GM12873 (cell line): ENCODE data around the gene ARSG.

Source experiments
- TF ChIP-seq, protein P1 (sequence below): IDR thresholded peaks from 2 replicates; pipeline ENCODE4 v1.5.1; 2012; ENCODE audit warnings: low read depth, mild to moderate bottlenecking, moderate library complexity, low read length, control low read depth; ENCODE audit not compliant: insufficient read depth; ENCODE audit errors: missing control alignments

The ARSG gene

DNA sequence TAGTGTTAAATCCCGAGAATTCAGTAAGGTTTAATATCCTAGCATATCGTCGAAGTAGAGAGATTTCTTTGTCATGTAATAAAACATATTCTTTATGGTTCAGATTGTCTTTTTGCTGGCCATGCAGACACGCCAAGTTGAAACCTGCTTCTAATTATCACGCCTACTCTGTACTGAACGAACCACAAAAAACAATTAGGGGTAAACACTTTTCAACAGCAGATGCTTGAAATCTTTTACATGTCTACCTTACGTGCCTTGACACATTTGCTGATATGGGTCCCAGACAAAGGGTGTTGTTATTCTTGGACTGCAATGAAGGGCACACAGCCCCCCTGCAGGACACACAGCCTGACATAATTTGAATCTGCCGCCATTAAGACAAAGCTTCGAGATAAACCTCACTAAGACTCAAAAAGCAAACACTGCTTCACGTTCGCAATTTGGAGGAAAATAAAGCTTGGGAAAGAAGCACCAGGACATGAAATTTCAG lies 152.7 kb downstream of the ARSG start:
- TF ChIP-seq, protein P1, sequence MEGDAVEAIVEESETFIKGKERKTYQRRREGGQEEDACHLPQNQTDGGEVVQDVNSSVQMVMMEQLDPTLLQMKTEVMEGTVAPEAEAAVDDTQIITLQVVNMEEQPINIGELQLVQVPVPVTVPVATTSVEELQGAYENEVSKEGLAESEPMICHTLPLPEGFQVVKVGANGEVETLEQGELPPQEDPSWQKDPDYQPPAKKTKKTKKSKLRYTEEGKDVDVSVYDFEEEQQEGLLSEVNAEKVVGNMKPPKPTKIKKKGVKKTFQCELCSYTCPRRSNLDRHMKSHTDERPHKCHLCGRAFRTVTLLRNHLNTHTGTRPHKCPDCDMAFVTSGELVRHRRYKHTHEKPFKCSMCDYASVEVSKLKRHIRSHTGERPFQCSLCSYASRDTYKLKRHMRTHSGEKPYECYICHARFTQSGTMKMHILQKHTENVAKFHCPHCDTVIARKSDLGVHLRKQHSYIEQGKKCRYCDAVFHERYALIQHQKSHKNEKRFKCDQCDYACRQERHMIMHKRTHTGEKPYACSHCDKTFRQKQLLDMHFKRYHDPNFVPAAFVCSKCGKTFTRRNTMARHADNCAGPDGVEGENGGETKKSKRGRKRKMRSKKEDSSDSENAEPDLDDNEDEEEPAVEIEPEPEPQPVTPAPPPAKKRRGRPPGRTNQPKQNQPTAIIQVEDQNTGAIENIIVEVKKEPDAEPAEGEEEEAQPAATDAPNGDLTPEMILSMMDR = no peak

DNA sequence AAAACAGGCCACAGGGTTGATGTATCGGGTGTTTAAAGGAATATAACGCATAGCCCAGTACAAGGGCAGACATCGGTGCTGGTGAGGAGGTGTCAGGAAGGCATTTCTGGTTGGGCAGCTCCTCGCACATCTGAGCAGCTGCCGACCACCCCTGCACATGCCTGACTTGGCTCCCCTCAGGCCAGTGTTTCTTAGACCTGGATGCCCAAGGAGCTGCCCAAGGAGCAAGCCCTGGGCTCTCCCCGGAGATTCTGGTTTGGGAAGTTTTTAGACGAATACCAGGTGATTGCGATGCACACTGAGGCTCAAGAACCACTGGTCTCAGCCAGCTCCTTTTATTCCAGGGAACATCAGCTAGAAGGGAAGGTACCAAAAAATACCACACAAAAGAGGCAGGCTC lies 154.4 kb downstream of the ARSG start:
- TF ChIP-seq, protein P1 = no peak

DNA sequence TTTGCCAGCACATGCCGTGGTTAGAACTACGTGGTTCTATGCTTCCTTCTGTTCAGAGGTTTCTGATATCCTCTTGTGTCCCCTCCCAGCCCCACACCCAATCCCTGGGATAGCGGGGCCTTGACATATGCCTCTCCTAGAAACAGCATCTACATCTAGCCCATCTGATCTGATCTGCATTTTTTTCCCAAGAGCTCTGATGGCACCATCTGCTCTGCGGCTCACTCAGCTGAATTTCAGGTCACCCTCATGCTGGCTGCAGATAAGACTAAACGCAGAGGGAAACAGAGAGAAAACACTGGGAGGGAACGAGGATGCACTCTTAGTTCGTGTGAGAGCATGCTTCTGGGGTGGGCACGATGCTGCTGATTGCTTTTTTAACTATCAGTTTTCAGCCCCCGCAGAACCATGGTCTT lies 155.3 kb downstream of the ARSG start:
- TF ChIP-seq, protein P1 = no peak

DNA sequence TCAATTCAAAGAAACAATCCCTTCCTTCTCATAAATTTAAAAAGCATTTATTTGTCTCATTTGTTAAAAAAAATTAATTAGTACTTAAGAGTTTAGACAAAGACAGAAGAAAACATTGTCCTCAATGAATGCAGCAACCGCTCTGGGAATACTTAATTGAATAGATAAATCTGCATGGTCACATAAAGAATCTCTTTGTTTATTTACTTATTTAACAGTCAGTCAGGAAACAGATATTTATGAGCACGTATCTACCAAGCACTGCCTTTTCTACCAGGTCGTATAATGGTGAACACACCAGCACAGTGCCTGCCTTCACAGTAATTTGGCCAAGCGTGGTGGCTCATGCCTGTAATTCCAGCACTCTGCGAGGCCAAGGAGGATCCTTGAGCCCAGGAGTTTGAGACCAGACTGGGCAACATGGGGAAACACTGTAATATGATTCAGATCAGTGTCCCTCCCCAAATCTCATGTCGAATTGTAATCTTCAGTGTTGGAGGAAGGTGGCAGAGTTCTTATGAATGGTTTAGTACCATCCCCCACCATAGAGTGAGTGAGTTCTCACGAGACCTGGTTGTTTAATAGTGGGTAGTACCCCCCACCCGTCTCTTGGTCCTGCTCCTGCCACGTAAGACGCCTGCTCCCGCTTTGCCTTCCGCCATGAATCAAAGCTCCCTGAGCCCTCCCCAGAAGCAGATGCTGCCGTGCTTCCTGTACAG lies 157.9 kb downstream of the ARSG start:
- TF ChIP-seq, protein P1 = no peak

DNA sequence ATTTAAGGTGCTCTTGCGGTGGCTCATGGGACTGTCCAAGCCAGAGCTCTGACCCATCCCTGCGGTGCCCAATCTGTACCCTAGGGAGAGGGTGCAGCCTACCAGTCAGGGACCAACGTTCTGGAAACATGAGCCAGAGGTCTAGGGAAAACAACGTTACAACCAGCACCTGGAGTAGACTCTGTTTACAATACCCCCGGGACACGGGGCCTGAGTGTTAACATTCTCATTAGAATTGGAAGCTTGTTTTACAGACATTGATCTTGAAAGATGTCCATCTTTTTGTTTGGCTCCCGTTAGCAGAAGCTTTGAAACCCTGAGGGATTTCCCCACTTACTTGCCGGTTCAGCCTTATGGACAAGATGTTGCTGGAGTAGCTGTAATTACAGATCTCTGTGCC lies 159.1 kb downstream of the ARSG start:
- TF ChIP-seq, protein P1 = no peak

DNA sequence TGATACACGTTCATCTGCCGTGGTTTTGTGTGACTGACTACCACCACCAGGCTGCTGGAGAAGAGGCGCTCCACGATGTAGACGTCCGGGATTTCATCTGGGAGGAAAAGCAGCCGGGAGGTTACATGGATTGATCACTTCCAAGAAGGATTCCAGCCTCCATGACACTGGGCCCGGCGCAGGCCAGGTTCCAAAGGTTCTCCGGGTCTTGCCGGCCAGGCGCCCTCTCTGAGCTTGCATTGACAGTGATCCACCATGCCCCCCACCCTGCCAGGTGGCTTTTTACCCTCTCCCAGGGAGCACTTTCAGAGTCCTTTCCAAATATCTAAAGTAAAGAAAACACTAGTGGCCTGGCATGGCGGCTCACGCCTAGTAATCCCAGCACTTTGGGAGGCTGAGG lies 159.5 kb downstream of the ARSG start:
- TF ChIP-seq, protein P1 = no peak

DNA sequence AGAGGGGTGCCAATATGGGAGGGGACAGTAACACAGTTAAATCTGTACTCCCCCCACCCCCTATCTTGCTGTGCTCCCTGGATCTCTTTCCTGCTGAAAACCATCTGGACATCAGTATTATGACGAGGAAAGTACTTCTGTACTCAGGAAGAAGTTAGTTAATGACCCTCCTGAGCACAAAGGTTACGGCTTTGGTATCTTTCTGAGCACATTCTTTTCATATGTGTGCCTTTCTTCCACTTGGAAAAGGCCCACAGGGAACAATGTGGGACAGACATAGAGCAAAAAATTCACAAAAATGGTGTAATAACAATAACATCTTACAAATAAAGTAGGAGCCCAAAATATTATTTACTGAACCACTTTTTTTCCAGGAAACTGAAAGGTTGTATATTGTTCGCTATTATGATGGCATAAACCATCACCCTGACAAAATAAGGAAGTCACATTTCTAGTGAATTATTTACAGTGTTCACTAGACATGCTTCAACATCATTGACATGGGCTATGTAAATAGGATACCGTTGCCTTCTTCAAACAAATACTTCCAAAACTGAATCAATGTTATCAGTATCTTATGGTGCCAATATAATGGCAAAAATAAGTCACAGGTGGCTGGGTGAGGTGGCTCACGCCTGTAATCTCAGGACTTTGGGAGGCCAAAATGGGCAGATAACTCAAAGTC lies 160.5 kb downstream of the ARSG start:
- TF ChIP-seq, protein P1 = no peak
